GM12891 (cell line): Measurements from ENCODE around the gene ZSWIM3.

ENCODE experiments used
- POLR2A ChIP-seq: IDR thresholded peaks from 2 replicates; pipeline ENCODE4 v1.6.1; 2011; ENCODE audit warnings: low read depth, low read length, control low read depth
- POLR2AphosphoS5 ChIP-seq: IDR thresholded peaks from 2 replicates; pipeline ENCODE4 v1.6.1; 2011; ENCODE audit warnings: low read depth, low read length, control low read depth
- POU2F2 ChIP-seq: IDR thresholded peaks from 2 replicates; pipeline ENCODE4 v1.6.1; 2011; ENCODE audit warnings: low read depth, mild to moderate bottlenecking, control low read depth, low read length, moderate library complexity
- SPI1 ChIP-seq: IDR thresholded peaks from 2 replicates; pipeline ENCODE4 v1.6.1; 2011; ENCODE audit warnings: low read depth, low read length, control low read depth
- TAF1 ChIP-seq: IDR thresholded peaks from 2 replicates; pipeline ENCODE4 v1.6.1; 2011; ENCODE audit warnings: low read depth, low read length, control low read depth

DNA sequence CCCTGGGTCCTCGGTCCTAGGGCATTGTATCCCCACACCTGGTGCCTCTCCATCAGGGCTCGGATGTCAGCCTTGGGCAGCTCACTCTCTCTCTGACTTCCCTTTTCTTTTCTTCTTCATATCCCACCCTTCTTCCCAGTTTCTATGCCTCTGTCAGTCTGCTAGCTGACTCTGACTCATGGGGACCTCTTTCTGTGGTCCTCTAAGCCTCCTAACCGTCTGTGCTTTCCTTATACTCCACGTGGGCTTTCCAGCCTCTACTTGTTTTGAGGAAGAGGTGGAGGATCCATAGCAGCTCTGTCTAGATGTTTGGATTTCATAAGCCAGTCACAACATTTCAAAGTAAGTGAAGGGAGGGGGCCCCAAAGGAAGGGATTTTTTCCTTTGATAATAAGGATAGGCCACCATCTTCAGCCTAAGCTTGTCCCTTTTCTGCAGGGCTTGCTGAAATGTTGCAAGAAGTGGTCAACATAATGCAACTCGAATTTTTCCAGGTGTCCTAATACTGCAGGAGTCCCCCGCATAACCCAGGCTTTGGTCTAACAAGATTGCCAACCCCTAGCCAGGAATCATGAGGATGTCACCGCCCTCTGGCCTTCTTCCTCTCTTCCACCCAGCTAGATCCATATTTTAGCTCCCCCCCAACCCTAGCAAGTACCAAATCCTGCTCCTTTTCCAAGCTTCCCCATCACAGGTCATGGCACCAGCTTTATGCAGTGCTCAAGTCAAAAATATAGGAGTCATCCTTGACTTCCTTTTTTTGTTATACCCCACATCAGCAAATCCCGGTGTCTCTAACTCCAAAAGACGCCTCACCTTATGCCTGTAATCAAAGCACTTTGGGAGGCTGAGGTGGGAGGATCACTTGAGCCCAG lies 63.3 kb downstream of the ZSWIM3 start:
- TF ChIP-seq TAF1 (no peak), POLR2A (no peak), POLR2AphosphoS5 (no peak), POU2F2 (no peak), SPI1 (no peak)
